ENCODE results near the gene HOXA3.
A peak's percentile ranks its signal among the peaks of the same experiment; 100 is the strongest.

HOXA3 gene

DNA sequence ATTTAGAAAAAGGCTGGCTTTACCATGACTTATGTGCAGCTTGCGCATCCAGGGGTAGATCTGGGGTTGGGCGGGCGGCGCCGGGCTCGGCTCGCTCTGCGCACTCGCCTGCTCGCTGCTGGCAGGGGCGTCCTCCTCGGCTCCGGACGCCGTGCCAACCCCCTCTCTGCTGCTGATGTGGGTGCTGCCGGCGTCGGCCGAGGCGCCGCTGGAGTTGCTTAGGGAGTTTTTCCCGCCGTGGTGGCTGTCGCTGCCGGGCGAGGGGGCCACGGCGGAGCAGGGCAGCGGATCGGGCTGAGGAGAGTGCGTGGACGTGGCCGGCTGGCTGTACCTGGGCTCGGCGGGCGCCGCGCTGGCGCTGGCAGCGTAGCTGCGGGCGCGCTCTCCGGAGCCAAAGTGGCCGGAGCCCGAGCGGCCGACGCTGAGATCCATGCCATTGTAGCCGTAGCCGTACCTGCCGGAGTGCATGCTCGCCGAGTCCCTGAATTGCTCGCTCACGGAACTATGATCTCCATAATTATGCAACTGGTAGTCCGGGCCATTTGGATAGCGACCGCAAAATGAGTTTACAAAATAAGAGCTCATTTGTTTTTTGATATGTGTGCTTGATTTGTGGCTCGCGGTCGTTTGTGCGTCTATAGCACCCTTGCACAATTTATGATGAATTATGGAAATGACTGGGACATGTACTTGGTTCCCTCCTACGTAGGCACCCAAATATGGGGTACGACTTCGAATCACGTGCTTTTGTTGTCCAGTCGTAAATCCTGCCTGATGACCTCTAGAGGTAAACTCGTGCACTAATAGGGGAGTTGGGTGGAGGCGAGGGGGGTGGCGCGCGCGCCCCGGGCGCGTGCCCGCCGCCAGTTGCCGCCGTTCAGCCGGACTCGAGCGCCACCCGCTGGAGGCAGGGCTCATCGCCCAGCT, 9.1 kb downstream of the HOXA3 start, which contains the start of gene HOXA5:
Gene HOXA5 (minus strand): TSS at position 659 of the 927 bp plus-strand sequence. CDS start 74 bp downstream, at position 585.
- no peak for DNase-seq (ENCODE audit: low spot score)

DNA sequence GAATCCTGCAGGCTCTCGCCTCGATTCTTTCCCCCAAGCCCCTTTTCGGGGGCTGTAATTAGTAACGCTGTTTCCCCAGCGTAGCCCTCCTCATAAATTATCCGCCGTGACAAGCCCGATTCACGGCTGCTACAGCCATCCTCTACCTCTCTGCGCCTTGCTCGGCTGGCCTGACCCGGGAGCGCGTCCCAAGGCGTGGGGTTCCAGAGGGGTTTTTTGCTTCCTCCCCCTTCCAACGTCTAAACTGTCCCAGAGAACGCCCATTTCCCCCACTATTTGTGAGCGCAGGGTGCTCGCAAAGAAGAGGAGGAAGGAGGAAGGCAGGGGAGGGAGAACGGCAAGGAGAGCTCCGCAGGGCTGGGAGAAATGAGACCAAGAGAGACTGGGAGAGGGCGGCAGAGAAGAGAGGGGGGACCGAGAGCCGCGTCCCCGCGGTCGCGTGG, 9.8 kb downstream of the HOXA3 start:
- DNase-seq (ENCODE audit: low spot score): no peak

DNA sequence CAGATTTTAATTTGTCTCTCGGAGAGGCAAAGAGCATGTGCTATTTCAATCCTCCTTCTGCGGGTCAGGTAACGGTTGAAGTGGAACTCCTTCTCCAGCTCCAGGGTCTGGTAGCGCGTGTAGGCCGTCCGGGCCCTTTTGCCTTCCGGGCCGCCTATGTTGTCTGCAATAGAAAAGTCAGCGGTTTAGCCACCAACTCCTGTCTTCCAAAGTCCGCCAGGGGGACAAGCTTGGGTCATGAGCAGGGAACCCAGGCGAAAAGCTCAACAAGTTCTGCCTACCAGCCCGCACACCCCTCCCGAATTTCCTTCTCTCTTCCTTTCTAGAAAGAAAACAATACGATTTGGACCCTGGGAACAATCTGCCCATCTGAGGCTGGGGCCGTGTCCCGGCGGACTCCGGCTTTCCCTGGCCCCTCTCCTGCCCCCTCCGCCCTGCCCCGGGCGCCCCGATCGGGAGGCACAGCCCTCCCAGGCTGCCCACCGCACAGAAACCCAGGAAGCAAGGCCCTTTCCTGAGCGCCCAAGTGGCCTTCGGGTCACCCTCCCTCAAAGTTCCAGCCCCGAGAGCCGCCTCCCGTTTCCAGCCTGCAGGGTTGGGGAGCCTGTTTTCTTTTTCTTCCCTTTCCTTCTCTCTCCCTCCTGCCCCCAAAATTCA, 10.3 kb downstream of the HOXA3 start:
- no peak for DNase-seq (ENCODE audit: low spot score)

DNA sequence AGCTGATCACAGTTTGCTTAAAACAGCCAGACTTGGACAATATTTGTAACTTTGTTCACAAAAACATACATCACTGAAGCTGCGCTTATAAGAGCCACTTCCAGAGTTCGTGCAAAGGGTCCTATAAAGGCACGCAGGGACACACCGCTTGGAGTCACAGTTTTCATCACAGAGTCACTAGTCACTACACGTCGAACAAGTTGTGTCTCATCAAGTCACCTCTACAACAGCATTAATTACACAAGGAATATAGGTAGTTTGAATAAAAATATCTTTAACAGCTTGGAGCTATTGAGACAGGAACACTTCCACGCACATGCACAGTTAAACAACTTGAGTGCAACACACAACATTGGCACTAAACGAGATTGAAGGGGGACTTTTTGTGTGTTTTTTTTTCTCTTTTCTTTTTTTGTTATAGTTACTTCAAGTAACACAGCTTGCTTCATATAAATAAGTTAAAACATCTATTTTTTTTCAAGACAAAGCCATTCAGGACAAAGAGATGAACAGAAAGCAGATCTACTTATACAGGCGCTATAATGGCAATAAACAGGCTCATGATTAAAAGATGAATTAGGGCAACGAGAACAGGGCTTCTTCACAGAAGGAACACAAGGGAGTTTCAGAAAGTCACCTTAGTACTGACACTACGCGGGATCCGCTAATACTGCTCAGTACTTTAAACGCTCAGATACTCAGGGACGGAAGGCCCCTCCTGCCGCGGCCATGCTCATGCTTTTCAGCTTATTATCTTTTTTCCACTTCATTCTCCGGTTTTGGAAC, 11.1 kb downstream of the HOXA3 start:
- no peak for DNase-seq (ENCODE audit: low spot score)

DNA sequence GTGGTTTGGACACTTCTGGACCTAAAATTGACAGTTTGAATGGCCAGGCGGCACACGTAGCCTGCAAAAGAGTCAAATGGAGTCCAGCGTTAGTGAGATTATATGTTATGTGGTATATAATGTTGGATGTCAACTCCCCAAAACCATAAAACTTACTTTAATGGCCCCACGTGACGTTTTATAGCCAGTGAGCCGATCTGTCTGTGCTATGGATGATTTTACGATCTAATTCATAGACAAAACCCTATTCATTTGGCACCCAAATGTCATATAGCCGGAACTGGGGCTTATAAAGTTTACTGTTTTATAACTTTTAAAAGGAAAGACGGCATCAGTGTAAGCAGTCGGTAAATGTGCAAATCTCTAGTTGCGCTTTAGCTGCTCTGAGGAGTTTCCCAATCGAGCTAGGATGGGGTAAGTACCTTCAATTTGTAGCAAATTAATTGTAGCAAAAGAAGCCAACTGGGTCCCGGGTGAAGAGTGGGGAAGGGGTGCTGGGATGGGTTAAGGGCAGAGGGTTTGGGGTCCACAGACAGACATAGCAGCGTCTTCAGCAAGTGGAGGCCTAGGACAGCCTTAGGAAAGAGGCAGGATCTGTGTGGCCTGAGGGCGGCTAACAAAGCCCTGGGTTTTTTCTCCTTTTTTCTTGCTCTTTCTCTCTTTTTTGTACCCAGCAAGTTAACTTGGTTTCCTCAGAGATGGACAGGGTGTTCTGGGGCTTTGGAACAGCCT, 12.1 kb downstream of the HOXA3 start:
- DNase-seq (ENCODE audit: low spot score): no peak

DNA sequence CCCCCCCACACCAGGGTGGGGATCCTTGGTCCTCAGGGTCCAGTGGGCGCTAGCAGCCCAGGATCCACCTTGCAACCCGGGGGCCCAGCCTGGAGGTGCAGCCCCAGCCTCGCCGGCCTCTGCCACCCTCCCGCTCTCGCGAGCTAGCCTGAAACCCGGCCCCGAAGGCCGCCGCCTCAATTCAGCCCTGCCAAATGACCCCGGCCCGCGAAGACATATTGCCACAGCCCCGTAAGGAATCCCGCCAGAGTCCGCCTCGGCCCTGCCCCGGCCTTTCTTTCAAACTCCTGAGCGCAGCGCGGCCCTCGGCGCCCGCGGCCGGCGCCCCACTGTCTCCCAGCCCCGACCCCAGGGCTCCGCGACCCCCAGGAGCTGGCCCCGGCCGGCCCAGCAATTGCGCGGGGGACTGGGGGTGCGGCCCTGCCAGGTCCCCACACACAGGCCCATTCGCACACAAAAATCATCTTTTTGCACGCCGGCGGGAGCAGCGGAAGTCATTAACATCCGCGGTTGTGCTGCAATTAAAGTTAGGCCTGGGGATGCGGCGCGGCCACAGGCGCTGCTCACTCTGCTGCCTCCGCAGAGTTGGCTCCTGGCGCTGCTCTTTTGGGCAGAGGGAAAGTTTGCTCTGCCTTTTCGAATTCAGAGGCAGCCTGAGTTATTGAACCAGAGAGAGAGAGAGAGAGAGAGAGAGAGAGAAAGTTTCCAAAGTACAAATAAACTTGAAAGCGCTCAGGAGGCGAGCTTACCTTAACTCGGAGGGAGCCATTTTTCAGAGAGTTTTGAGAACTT, 12.9 kb downstream of the HOXA3 start:
- no peak for DNase-seq (ENCODE audit: low spot score)

DNA sequence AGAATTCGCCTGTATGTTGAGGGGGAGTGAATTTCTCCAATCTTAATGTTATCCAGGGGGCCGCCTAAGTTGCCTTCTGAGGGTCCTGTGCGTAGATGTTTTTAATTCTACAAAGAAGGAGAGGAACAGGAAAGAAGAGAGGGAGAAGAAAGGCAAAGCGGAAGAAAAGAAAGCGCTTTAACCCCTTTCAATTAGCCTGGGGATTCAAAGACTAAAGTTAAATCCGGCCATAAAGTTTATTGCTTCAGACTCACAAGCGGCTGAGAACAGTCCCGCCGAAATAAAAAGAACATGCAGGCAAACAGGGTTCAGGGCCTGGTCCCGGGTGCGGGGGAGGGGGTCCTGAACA, 13.4 kb downstream of the HOXA3 start:
- DNase-seq (ENCODE audit: low spot score): no peak

DNA sequence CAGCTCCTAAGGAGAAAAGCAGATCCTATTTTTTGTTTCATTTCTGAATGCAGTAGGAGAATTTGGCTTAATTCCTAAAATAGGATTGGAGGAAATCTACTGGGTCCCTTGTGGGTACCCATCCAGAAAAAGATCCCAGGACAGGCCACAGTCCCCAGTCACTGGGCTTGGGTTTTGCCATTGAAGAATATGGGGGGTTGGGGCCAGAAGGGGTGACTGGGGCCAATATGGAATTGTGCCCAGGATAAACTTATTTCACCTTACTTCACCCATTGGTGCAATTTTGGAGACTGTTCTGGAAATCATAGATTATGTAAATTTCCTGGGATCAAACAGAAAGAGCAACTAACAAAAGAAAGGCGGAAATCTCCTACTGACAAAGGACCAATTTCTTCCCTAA, 13.9 kb downstream of the HOXA3 start:
- DNase-seq (ENCODE audit: low spot score): no peak

DNA sequence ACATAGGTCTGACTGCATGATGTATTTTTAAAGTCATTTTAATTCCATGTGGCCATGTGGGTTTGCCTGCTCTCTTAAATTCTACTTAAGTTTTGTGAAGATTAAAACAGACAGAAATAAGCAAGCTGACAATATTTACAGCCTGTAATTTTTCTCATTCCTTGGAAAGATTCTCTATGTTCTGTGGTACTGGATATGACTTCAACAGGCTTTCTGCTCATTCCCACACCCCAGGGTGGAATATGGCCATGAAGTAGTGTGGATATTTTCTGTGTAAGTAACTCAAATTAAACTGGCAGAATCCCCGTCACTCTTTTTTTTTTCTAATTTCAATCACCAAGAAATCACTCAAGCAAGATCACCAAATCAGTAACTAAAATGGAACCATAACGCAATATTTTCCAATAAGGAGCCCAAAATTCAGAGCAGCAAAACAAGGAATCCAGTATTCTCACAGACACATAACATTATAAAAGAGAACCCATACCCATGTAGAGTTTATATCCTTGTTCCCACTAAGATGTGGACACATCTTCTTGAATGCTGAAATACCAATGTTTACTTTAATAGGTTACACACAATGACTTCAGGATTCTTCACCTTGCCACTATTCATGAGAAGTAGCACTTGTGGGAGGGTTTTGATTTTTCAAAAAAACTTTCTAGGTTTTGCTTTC, 14.6 kb downstream of the HOXA3 start:
- DNase-seq (ENCODE audit: low spot score): no peak

DNA sequence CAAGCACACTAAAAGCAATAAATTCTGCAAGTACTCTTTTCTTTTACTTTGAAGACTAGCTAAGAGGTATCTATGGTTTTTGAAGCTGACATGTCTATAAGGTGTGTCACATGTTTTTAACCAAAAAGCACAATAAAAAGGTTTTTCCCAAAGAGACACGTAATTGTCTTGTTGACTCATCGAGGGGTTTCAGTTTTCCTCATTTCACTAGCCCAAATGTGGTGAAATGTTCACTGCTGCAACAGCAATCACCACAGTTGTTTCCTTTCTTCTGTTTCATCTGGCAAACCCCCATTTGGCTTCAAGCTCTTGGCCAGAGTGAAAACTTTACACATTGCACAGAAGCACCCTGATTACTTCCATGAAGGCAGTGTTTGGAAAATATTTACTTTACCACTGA, 18.0 kb downstream of the HOXA3 start:
- peak; percentile 85 for DNase-seq (ENCODE audit: low spot score)

DNA sequence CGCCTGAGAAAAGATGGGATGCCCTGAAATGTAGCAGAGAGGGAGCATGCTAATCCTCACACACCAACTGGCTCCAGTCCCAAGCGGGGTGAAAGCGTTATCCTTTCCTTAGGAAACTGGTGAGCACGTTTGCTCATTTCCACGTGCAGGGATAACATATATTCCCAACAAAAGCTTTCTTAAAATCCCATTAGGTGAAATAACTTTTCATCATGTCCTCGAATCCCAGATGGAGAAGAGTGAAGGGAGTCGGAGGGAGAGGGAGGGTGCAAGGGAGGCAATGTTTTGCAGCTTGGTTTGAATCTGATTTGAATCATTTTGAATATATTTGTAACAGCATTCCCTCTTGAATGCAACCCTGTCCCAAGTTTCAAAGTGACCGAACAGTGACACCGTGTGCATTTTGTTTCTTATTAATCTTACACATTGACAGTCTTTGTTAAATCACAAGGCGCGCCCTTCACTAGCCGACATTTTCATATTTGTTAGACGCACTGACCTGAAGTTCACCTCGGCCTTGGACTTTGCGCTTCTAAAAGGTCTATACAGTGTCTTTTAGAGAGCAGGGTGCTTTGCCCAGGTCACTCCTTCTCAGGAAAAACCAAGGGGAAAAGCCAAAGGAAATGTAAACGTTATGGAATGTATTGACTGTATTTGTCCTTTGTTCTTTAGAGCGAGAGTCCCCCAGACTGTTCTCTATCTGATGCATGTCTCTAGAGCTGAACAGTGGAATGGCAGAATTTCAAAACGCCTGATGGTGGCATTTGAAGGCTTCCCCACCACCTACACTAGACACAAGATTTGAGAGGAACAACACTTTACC, 18.8 kb downstream of the HOXA3 start:
- no peak for DNase-seq (ENCODE audit: low spot score)

DNA sequence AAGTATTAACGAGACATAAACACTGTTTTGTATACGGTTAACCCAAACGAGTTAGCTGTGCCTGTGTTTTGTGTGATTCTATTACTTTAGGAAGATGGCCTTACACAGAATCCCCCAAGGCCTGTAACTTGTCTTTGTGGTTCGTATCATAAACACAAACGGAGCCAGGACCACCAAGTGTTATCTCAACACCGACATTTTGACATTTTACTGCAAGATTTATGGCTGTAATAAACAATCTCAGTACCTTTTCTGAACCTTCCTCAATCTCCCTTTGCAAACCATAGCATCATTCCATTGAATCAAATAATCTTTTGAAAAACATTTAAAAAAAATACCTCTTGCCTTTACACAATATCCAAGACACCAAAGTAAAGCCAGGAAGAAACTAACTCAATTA, 19.4 kb downstream of the HOXA3 start:
- no peak for DNase-seq (ENCODE audit: low spot score)

DNA sequence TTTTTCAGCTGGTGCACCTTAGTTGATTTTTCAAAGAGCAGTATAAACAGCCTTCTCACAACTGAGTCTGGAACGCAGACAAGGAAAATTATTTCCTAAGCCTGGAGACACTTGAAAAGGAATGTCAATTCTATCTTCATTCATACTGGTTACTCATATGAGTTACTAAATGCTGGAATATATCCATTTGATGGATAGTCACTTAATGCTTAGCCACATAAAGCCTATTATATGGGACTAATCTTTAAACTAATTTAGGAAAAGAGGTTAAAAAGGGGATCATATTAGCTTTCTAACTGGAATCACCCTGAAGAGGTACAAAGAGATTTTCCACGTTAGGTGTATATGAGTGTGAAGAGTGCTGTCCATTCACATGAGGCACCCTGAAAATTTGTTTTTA, 20.2 kb downstream of the HOXA3 start:
- no peak for DNase-seq (ENCODE audit: low spot score)

DNA sequence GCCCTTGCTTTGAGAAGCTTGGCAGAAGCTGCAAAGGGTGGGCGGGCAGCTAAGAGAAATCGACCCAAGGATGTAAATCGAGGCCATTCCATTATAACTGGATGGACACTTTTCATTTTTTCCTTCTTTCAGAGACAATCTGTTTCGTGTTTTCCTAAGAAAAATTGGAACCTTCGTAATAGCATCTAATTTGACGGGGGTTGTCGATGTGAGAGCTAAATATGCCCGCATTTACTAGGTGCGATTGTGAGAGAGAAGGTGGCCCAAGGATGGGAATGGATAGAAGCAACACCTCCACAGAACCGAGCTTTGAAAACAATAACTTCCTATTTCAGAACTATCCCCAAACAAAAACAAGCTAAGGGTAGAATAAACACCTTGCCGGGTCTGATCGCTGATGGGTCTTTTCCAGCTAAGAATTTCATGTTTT, 21.0 kb downstream of the HOXA3 start:
- no peak for DNase-seq (ENCODE audit: low spot score)

DNA sequence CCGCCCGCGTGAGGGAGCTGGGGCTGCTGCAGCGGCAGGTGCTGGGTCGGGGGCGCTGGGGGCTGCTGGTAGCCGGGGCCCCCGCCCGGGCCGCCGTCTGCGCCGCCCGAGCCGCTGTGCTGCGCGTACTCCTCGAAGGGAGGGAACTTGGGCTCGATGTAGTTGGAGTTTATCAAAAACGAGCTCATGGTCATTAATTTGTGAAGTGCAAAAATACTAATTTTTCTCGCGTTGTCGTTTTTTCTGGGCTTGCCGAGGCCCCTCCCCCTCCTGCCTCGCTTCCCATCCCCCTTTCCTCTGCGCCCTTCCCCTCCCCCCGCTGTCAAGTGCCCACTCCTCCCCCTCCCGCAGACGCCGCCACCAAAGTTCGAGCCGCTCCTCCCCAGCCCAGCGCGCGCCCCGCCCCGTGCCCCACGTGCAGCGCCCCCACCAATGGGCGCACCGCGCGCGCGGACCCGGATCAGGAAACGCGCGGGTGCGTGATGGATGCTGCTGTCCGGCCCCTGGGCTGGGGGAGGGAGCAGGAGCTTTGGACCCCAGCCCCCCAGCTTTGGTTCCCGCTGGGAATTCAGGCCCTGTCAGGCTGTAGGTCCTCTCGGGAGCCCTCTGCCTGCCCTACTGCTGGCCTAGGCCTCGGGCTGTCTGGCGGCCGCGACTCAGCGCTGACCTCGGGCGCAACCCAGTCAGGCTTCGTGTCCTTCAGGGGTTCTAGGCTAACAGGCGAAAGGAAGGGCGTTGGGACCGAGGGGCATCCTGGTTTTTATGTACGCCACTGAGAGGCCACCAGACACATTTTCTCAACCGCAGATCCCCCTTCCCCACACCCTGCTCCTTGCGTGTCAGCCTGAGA, 21.6 kb downstream of the HOXA3 start, which contains the start of gene HOXA4:
Gene HOXA4 (minus strand): TSS at position 218 of the 850 bp plus-strand sequence. CDS start 24 bp downstream, at position 194.
- DNase-seq (ENCODE audit: low spot score): peak; percentile 98

DNA sequence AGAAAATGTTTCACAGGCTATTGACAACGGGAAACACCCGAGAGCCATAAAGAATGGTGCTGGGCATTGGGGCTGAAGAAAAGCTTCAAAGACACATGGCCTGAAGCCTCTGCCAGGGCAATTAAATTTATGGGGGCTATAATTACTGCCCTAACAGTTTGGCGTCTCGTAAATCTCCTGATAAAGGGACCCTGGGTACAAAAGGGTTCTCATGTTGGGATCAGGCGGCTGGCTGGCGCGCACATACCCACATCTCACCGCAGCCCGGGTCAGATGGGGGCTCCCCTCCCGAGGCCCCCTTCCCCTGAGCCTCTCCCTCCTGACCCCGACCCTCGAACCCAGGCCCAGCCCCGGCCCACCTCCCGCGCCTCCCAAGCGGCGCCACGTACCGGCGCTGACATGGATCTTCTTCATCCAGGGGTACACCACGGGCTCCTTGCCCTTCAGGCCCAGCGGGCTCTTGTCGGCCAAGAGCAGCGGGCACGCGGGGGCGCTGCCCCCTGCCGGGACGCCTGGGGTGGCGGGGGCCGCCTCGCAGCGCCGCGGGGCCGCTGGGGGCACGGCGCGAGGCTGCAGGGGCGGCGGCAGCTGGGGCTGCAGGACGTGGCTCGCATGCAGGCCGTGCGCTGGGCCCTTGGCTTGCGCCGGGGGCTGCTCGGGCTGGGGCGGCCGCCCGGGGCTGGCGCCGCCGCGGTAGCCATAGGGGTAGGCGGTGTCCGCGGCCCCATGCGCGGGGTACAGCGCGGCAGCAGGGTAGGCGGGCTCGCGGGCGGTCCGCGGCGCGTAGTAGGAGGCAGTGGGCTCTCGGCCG, 22.4 kb downstream of the HOXA3 start:
- DNase-seq (ENCODE audit: low spot score): peak; percentile 77
